H1 (cell line): Measurements from ENCODE around the gene ATP5ME. TPM values are rescaled to one million over a fixed set of nuclear protein-coding genes. Genes with fewer than 3 reads are reported as not detected.

Experiments used
- CTCF ChIA-PET: fragments of 300-600 bp; sonication (Branson Sonifier 250); formaldehyde crosslinking; loops from one replicate; lab custom pipeline; 2021; ENCODE audit not compliant: partially characterized antibody; lab: Charles Lee
- POLR2A ChIA-PET: fragments of 300-600 bp; sonication (Branson Sonifier 250); formaldehyde crosslinking; loops from one replicate; lab custom pipeline; 2021; ENCODE audit warnings: inconsistent platforms; ENCODE audit not compliant: partially characterized antibody; lab: Charles Lee
- DNase-seq, 2 experiments: peaks; one replicate each; pipeline versions ENCODE4 v3.0.0 to v3.0.0-alpha.2; 2010 to 2022; ENCODE audit warnings: low spot score in 2 of 2, low read depth in 1 of 2, mixed read lengths in 1 of 2
- FAIRE-seq: peaks from 2 replicates; lab custom pipeline; 2011; peaks lifted over from hg19 to GRCh38; lab: Jason Lieb, UNC
- H2AFZ ChIP-seq: 2 replicates; pipeline ENCODE4 v1.8.1; 2012; ENCODE audit warnings: low read length, inconsistent platforms
- H2AK5ac ChIP-seq: 2 replicates; pipeline ENCODE4 v1.6.1; 2013; ENCODE audit warnings: low read depth, low read length
- H2BK120ac ChIP-seq: replicated peaks from 2 replicates; pipeline ENCODE3; 2013; ENCODE audit warnings: low read depth, low read length, inconsistent platforms
- H2BK12ac ChIP-seq: 2 replicates; pipeline ENCODE4 v1.6.1; 2013; ENCODE audit warnings: low read depth, low read length
- H2BK15ac ChIP-seq: 2 replicates; pipeline ENCODE4 v1.6.1; 2013; ENCODE audit warnings: low read length
- H2BK20ac ChIP-seq: 2 replicates; pipeline ENCODE4 v1.6.1; 2013; ENCODE audit warnings: low read length
- H2BK5ac ChIP-seq: 2 replicates; pipeline ENCODE4 v1.6.1; 2013; ENCODE audit warnings: low read depth, low read length
- H3K14ac ChIP-seq: 2 replicates; pipeline ENCODE4 v1.6.1; 2013; ENCODE audit warnings: inconsistent platforms; ENCODE audit not compliant: insufficient read length
- H3K18ac ChIP-seq: 2 replicates; pipeline ENCODE4 v1.6.1; 2013; ENCODE audit warnings: low read length; ENCODE audit errors: extremely low read depth
- H3K23ac ChIP-seq: 2 replicates; pipeline ENCODE4 v1.6.1; 2013; ENCODE audit warnings: inconsistent platforms; ENCODE audit not compliant: insufficient read length
- H3K23me2 ChIP-seq: 2 replicates; pipeline ENCODE4 v1.6.1; 2013; ENCODE audit warnings: low read depth, low read length
- H3K27ac ChIP-seq: 2 replicates; pipeline ENCODE4 v1.6.1; 2011; ENCODE audit warnings: low read depth, low read length, inconsistent platforms
- H3K27me3 ChIP-seq, 4 experiments: replicated peaks in 1 of 4; 1 replicate in 1 of 4; 2 replicates in 3 of 4; pipeline versions ENCODE4 v1.6.1 to v1.8.1; 2011 to 2013; ENCODE audit warnings: low read length in 3 of 4, mild to moderate bottlenecking in 3 of 4, inconsistent platforms in 2 of 4, mixed read lengths in 2 of 4, moderate library complexity in 1 of 4; ENCODE audit not compliant: control insufficient read depth in 3 of 4, insufficient read depth in 3 of 4; ENCODE audit errors: extremely low read depth in 1 of 4
- H3K36me3 ChIP-seq, 4 experiments: 2 replicates each; pipeline versions ENCODE4 v1.6.1 to v1.8.1; 2011 to 2013; ENCODE audit warnings: mild to moderate bottlenecking in 4 of 4, low read length in 3 of 4, moderate library complexity in 2 of 4, control low read depth in 1 of 4, inconsistent platforms in 1 of 4; ENCODE audit not compliant: insufficient read depth in 4 of 4, control insufficient read depth in 2 of 4
- H3K4ac ChIP-seq: replicated peaks from 2 replicates; pipeline ENCODE3; 2013; ENCODE audit warnings: low read length, low read depth, mixed read lengths, inconsistent platforms; ENCODE audit not compliant: insufficient read length
- H3K4me1 ChIP-seq, 4 experiments: replicated peaks in 1 of 4; 1 replicate in 1 of 4; 2 replicates in 3 of 4; pipeline versions ENCODE4 v1.6.1 to v1.8.1; 2011 to 2013; ENCODE audit warnings: low read length in 3 of 4, inconsistent platforms in 2 of 4, mixed read lengths in 1 of 4; ENCODE audit not compliant: insufficient read depth in 4 of 4, control insufficient read depth in 3 of 4
- H3K4me2 ChIP-seq, 2 experiments: 2 replicates each; pipeline versions ENCODE4 v1.6.1 to v1.8.1; 2011 to 2013; ENCODE audit warnings: low read depth in 2 of 2, low read length in 2 of 2, control low read depth in 1 of 2, inconsistent platforms in 1 of 2, mild to moderate bottlenecking in 1 of 2; ENCODE audit not compliant: insufficient read depth in 1 of 2
- H3K4me3 ChIP-seq, 4 experiments: fragments of 200-600, 300-600 bp in 1 of 4; sonication (generic), shearing (Covaris generic), sonication (Bioruptor Twin) in 1 of 4; 2 replicates each; pipeline versions ENCODE4 v1.5.1 to v1.8.1; 2011 to 2016; ENCODE audit warnings: low read length in 4 of 4, low read depth in 3 of 4, control low read depth in 2 of 4, inconsistent platforms in 2 of 4, mild to moderate bottlenecking in 2 of 4, mixed read lengths in 1 of 4, moderate library complexity in 1 of 4; ENCODE audit not compliant: insufficient read depth in 2 of 4; ENCODE audit errors: extremely low read depth in 1 of 4
- H3K56ac ChIP-seq: replicated peaks from 2 replicates; pipeline ENCODE3; 2013; ENCODE audit warnings: low read depth, mild to moderate bottlenecking, mixed read lengths, low read length, inconsistent platforms; ENCODE audit not compliant: insufficient read length
- H3K79me1 ChIP-seq: 2 replicates; pipeline ENCODE4 v1.6.1; 2013; ENCODE audit warnings: low read depth, low read length, control low read depth
- H3K79me2 ChIP-seq, 2 experiments: 2 replicates each; pipeline versions ENCODE4 v1.6.1 to v1.8.1; 2012 to 2013; ENCODE audit warnings: low read length in 2 of 2, mild to moderate bottlenecking in 2 of 2, inconsistent platforms in 1 of 2; ENCODE audit not compliant: insufficient read depth in 2 of 2, control insufficient read depth in 1 of 2
- H3K9ac ChIP-seq, 4 experiments: replicated peaks in 1 of 4; 1 replicate in 1 of 4; 2 replicates in 3 of 4; pipeline versions ENCODE4 v1.6.1 to v1.8.1; 2011 to 2013; ENCODE audit warnings: low read depth in 3 of 4, low read length in 3 of 4, control low read depth in 2 of 4, mild to moderate bottlenecking in 2 of 4, moderate library complexity in 2 of 4, inconsistent platforms in 1 of 4; ENCODE audit errors: extremely low read depth in 1 of 4
- H3K9me3 ChIP-seq, 2 experiments: 2 replicates each; pipeline versions ENCODE4 v1.6.1 to v1.8.1; 2012 to 2013; ENCODE audit warnings: mild to moderate bottlenecking in 2 of 2, moderate library complexity in 2 of 2, control low read depth in 1 of 2, inconsistent platforms in 1 of 2, low read depth in 1 of 2, low read length in 1 of 2, mixed read lengths in 1 of 2; ENCODE audit not compliant: insufficient read depth in 2 of 2
- H4K20me1 ChIP-seq, 2 experiments: replicated peaks in 1 of 2; 2 replicates each; pipeline versions ENCODE3 to v1.8.1; 2011 to 2013; ENCODE audit warnings: inconsistent platforms in 2 of 2, low read length in 2 of 2, mild to moderate bottlenecking in 1 of 2; ENCODE audit not compliant: insufficient read depth in 2 of 2, control insufficient read depth in 1 of 2
- H4K5ac ChIP-seq: 2 replicates; pipeline ENCODE4 v1.6.1; 2013; ENCODE audit warnings: low read length, low read depth, mixed read lengths, inconsistent platforms; ENCODE audit not compliant: insufficient read length
- H4K8ac ChIP-seq: 2 replicates; pipeline ENCODE4 v1.8.0; 2013; ENCODE audit warnings: mild to moderate bottlenecking, moderate library complexity, low read length, inconsistent platforms; ENCODE audit not compliant: insufficient read depth; ENCODE audit errors: extremely low read depth
- H4K91ac ChIP-seq: replicated peaks from 2 replicates; pipeline ENCODE3; 2013; ENCODE audit warnings: low read length, mixed read lengths, inconsistent platforms; ENCODE audit not compliant: insufficient read length
- MAFK ChIP-seq: IDR thresholded peaks from 2 replicates; pipeline ENCODE4 v1.6.1; 2012; ENCODE audit warnings: low read depth, mild to moderate bottlenecking, improper control_type of control experiment, low read length
- SRF ChIP-seq: IDR thresholded peaks from 2 replicates; pipeline ENCODE4 v1.6.1; 2011; ENCODE audit warnings: mild to moderate bottlenecking, low read depth, low read length, moderate library complexity
- TAF7 ChIP-seq: optimal IDR thresholded peaks from 2 replicates; pipeline ENCODE3; 2011; ENCODE audit warnings: low read depth, mild to moderate bottlenecking, inconsistent platforms, low read length, moderate library complexity, borderline replicate concordance
- TEAD4 ChIP-seq: IDR thresholded peaks from 2 replicates; pipeline ENCODE4 v1.6.1; 2012; ENCODE audit warnings: low read depth, low read length, inconsistent platforms, mixed read lengths
- WGBS, 2 experiments: shearing (Covaris generic) in 1 of 2; methylation state at CpG; one replicate each; pipeline versions ENCODE4 v1.1.6 to v1.1.7; 2013 to 2015; ENCODE audit warnings: low lambda C conversion rate in 2 of 2, mixed read lengths in 2 of 2, inconsistent platforms in 1 of 2, low coverage in 1 of 2, missing lambda C conversion rate in 1 of 2; ENCODE audit not compliant: insufficient replicate concordance in 2 of 2, insufficient coverage in 1 of 2, insufficient read length in 1 of 2; ENCODE audit errors: extremely low coverage in 1 of 2, missing lambda C conversion rate in 1 of 2; 5-methylcytosine and 5-hydroxymethylcytosine counted together
- polyA plus RNA-seq, 7 experiments: library from polyadenylated mRNA; depleted of rRNA in 3 of 7; stranded (reverse) in 5 of 7; unstranded in 2 of 7; fragments of >200 nt in 5 of 7; fragments of 200-250 nt in 2 of 7; gene quantifications; 1 replicate in 5 of 7; 2 replicates in 1 of 7; 4 replicates in 1 of 7; pipeline versions ENCODE4 v1.2.1 to v1.2.3, GENCODE V29; 2011 to 2013; ENCODE audit warnings: missing spikeins in 2 of 7, mixed read lengths in 2 of 7
- total RNA-seq: library from RNA; stranded (reverse); fragmentation: NEBNext Ultra II Directional; extraction: Animal tissue kit (Norgen Biotek cat#: 25700); gene quantifications from 2 replicates; pipeline ENCODE4 v1.2.1, GENCODE V29; 2021

ATP5ME gene
- total and polyA plus RNA-seq, 2 of the 8 experiments (the other 6 are each of a cell fraction or from before 2014, with no cell fraction given): 375 to 450 TPM

DNA sequence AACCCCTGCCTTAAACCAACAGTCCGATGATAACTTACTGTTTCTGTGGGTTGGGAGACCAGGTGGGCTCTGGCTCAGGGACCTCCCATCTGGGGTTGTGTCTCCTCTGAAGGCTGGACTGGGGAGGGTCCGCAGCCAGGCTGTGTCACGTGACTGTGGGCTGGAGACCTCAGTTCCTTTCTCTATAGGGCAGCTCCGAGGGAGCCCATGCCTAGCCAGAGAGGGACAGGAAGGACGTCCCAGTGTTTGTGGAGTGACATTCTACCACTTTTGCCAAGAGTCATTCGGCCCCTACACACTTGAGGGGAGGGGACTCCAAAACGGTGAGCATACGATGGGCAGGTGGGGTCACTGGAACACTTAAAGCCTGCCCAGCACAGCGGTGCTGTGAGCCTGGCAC lies 36.0 kb upstream of the ATP5ME start:
- no peak overlapping the region for H2AK5ac ChIP-seq
- H3K4ac ChIP-seq: no peak overlapping the region
- H3K9ac ChIP-seq: no peak overlapping the region; a peak in 1 of 7 replicates
- no peak overlapping the region for H2BK5ac ChIP-seq
- H3K79me2 ChIP-seq: peaks cover 16 to 82% of the 10 kb centered on the region in 2 experiments
- H3K4me2 ChIP-seq: no peak overlapping the region
- peak overlapping the region; percentile 1; the same call in 1 of the 2 replicates for H4K8ac ChIP-seq
- peaks cover 17 to 41% of the 10 kb centered on the region in 2 experiments for H4K20me1 ChIP-seq
- H3K79me1 ChIP-seq: peaks cover 28% of the 10 kb centered on the region
- DNase-seq: no peak
- no peak overlapping the region for H3K27ac ChIP-seq
- no peak for FAIRE-seq
- CTCF ChIA-PET: interaction anchor here (0.9 to 1.0 kb wide), 2 partner anchors 29 to 181 kb away, joined by 3 read pairs; no protein-coding TSS in a partner anchor
- H4K91ac ChIP-seq: no peak overlapping the region
- H2BK15ac ChIP-seq: no peak overlapping the region
- no peak overlapping the region for H3K23ac ChIP-seq
- H2BK12ac ChIP-seq: no peak overlapping the region
- no peak overlapping the region for H3K56ac ChIP-seq
- H3K9me3 ChIP-seq: no peaks in the 10 kb centered on the region
- no peak overlapping the region for H4K5ac ChIP-seq
- H3K4me1 ChIP-seq: peaks cover 0 to 7% (median 5%) of the 10 kb centered on the region in 4 experiments; a peak in 5 of 7 replicates
- H2BK20ac ChIP-seq: no peak overlapping the region
- H3K27me3 ChIP-seq: peaks cover 0 to 1% (median 0%) of the 10 kb centered on the region in 4 experiments; a peak in 3 of 7 replicates
- H3K23me2 ChIP-seq: peaks cover 7% of the 10 kb centered on the region; the same call in 1 of the 2 replicates
- H3K36me3 ChIP-seq: peaks cover 0 to 6% (median 0%) of the 10 kb centered on the region in 4 experiments; a peak in 2 of 8 replicates
- H3K14ac ChIP-seq: no peak overlapping the region
- no peak overlapping the region for H2BK120ac ChIP-seq
- no peak overlapping the region for H2AFZ ChIP-seq
- no peak overlapping the region for H3K4me3 ChIP-seq
- WGBS, 2 experiments: 93% methylated on average over 9 of the region's 9 CpGs; no CpG with 5 or more reads in 1 of the 2 experiments
- POLR2A ChIA-PET: interaction anchor here (0.8 to 2.2 kb wide), 5 partner anchors 9 to 14 kb away, joined by 3 to 6 read pairs (median 3); no protein-coding TSS in a partner anchor
- TF ChIP-seq TAF7: no peak
- TF ChIP-seq MAFK: no peak
- TF ChIP-seq TEAD4: no peak
- no peak for TF ChIP-seq SRF
- no peak overlapping the region for H3K18ac ChIP-seq
